Panc1 (cell line): ENCODE measurements around the gene ARMC2.

Source experiments
- POLR2AphosphoS5 ChIP-seq: IDR thresholded peaks from 2 replicates; pipeline ENCODE4 v1.6.1; 2012; ENCODE audit warnings: mild to moderate bottlenecking, low read depth, low read length, moderate library complexity
- TCF7L2 ChIP-seq: IDR thresholded peaks from 2 replicates; pipeline ENCODE4 v1.6.1; 2011; ENCODE audit warnings: mild to moderate bottlenecking, low read depth, low read length, inconsistent platforms
- TF ChIP-seq, protein P1 (sequence below): fragments of 450-650 bp; IDR thresholded peaks from 2 replicates; pipeline ENCODE4 v1.5.1; 2017; ENCODE audit warnings: mild to moderate bottlenecking
- TF ChIP-seq, protein P2 (sequence below), 2 experiments: IDR thresholded peaks; 2 replicates each; pipeline ENCODE4 v1.6.1; 2011 to 2012; ENCODE audit warnings: low read depth in 2 of 2, control low read depth in 1 of 2, low read length in 1 of 2, mild to moderate bottlenecking in 1 of 2, moderate library complexity in 1 of 2; ENCODE audit not compliant: insufficient read depth in 1 of 2

DNA sequence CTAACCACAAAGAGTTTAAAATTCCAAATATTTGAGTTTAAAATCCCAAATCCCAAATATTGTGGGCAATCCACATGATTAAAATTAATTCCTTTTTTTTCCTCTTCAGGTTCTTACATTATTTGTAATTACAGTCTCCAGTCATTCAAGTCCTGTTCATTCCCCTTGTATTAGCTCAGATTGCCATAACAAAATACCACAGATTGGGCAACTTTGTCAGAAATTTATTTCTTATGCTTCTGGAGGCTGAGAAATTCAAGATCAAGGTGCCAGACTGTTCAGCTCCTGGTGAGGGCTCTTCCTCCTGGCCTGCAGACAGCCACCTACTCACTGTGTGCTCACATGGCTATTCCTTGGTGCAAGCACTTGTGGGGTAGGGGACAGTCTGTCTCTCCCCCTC is 105.5 kb downstream of the ARMC2 start:
- TF ChIP-seq, protein P1, sequence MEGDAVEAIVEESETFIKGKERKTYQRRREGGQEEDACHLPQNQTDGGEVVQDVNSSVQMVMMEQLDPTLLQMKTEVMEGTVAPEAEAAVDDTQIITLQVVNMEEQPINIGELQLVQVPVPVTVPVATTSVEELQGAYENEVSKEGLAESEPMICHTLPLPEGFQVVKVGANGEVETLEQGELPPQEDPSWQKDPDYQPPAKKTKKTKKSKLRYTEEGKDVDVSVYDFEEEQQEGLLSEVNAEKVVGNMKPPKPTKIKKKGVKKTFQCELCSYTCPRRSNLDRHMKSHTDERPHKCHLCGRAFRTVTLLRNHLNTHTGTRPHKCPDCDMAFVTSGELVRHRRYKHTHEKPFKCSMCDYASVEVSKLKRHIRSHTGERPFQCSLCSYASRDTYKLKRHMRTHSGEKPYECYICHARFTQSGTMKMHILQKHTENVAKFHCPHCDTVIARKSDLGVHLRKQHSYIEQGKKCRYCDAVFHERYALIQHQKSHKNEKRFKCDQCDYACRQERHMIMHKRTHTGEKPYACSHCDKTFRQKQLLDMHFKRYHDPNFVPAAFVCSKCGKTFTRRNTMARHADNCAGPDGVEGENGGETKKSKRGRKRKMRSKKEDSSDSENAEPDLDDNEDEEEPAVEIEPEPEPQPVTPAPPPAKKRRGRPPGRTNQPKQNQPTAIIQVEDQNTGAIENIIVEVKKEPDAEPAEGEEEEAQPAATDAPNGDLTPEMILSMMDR = no peak
- TF ChIP-seq POLR2AphosphoS5 = no peak
- TF ChIP-seq TCF7L2 = no peak
- TF ChIP-seq, protein P2, sequence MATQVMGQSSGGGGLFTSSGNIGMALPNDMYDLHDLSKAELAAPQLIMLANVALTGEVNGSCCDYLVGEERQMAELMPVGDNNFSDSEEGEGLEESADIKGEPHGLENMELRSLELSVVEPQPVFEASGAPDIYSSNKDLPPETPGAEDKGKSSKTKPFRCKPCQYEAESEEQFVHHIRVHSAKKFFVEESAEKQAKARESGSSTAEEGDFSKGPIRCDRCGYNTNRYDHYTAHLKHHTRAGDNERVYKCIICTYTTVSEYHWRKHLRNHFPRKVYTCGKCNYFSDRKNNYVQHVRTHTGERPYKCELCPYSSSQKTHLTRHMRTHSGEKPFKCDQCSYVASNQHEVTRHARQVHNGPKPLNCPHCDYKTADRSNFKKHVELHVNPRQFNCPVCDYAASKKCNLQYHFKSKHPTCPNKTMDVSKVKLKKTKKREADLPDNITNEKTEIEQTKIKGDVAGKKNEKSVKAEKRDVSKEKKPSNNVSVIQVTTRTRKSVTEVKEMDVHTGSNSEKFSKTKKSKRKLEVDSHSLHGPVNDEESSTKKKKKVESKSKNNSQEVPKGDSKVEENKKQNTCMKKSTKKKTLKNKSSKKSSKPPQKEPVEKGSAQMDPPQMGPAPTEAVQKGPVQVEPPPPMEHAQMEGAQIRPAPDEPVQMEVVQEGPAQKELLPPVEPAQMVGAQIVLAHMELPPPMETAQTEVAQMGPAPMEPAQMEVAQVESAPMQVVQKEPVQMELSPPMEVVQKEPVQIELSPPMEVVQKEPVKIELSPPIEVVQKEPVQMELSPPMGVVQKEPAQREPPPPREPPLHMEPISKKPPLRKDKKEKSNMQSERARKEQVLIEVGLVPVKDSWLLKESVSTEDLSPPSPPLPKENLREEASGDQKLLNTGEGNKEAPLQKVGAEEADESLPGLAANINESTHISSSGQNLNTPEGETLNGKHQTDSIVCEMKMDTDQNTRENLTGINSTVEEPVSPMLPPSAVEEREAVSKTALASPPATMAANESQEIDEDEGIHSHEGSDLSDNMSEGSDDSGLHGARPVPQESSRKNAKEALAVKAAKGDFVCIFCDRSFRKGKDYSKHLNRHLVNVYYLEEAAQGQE (IDR thresholded peaks at IDR 0.05; ENCODE audit: insufficient read depth in 1 of 2, low read depth in 2 of 2, low read length in 1 of 2) = no peak
